GM12878 (cell line): ENCODE measurements around the gene SLC10A1. TPM values are rescaled to one million over a fixed set of nuclear protein-coding genes. Genes with fewer than 3 reads are reported as not detected.
A peak's percentile ranks its signal among the peaks of the same experiment; 100 is the strongest.

Experiments used
- ATF7 ChIP-seq: fragments of 450-650 bp; IDR thresholded peaks from 2 replicates; pipeline ENCODE4 v1.6.1; 2016; ENCODE audit warnings: low read depth, mild to moderate bottlenecking
- CHD4 ChIP-seq: fragments of 200-600 bp; sonication (generic); IDR thresholded peaks from 2 replicates; pipeline ENCODE4 v1.6.1; 2016; ENCODE audit warnings: mild to moderate bottlenecking
- EED ChIP-seq: sonication (generic); IDR thresholded peaks from 2 replicates; pipeline ENCODE4 v1.6.1; 2016; ENCODE audit warnings: antibody characterized with exemption, low read depth
- ESRRA ChIP-seq: IDR thresholded peaks from 2 replicates; pipeline ENCODE4 v1.6.1; 2012; ENCODE audit warnings: mild to moderate bottlenecking, low read length, improper control_type of control experiment
- FOXK2 ChIP-seq: fragments of 450-650 bp; IDR thresholded peaks from 2 replicates; pipeline ENCODE4 v1.6.1; 2017; ENCODE audit warnings: mild to moderate bottlenecking, moderate library complexity
- HDAC2 ChIP-seq: fragments of 200-600 bp; sonication (generic); IDR thresholded peaks from 2 replicates; pipeline ENCODE4 v1.6.1; 2017
- MYC ChIP-seq: IDR thresholded peaks from 2 replicates; pipeline ENCODE4 v1.6.1; 2011; ENCODE audit warnings: mild to moderate bottlenecking, low read length, moderate library complexity, inconsistent platforms; ENCODE audit not compliant: insufficient read depth, insufficient replicate concordance, insufficient read length, severe bottlenecking
- NBN ChIP-seq: fragments of 450-650 bp; IDR thresholded peaks from 2 replicates; pipeline ENCODE4 v1.6.1; 2016
- NR2C2 ChIP-seq: IDR thresholded peaks from 2 replicates; pipeline ENCODE4 v1.6.1; 2011; ENCODE audit warnings: borderline replicate concordance, low read depth; ENCODE audit not compliant: control insufficient read depth, insufficient read length
- POLR2AphosphoS2 ChIP-seq: IDR thresholded peaks from 2 replicates; pipeline ENCODE4 v1.6.1; 2011; ENCODE audit warnings: low read depth, mild to moderate bottlenecking, low read length, improper control_type of control experiment, moderate library complexity
- SIX5 ChIP-seq: IDR thresholded peaks from 2 replicates; pipeline ENCODE4 v1.6.1; 2011; ENCODE audit warnings: mild to moderate bottlenecking, low read depth, low read length, moderate library complexity; ENCODE audit not compliant: severe bottlenecking
- SMAD1 ChIP-seq: fragments of 450-650 bp; IDR thresholded peaks from 2 replicates; pipeline ENCODE4 v1.6.1; 2018; ENCODE audit warnings: mild to moderate bottlenecking, low read depth; ENCODE audit not compliant: partially characterized antibody
- SMARCA5 ChIP-seq: fragments of 450-650 bp; IDR thresholded peaks from 2 replicates; pipeline ENCODE4 v1.6.1; 2017; ENCODE audit warnings: mild to moderate bottlenecking
- SREBF1 ChIP-seq: IDR thresholded peaks from 2 replicates; pipeline ENCODE4 v1.6.1; 2012; ENCODE audit warnings: mild to moderate bottlenecking, low read length
- TCF12 ChIP-seq: IDR thresholded peaks from 2 replicates; pipeline ENCODE4 v1.6.1; 2011; ENCODE audit warnings: low read depth, mild to moderate bottlenecking, low read length
- YBX1 ChIP-seq: fragments of 450-650 bp; IDR thresholded peaks from 2 replicates; pipeline ENCODE4 v1.6.1; 2016; ENCODE audit warnings: antibody characterized with exemption
- ZNF217 ChIP-seq: fragments of 450-650 bp; IDR thresholded peaks from 2 replicates; pipeline ENCODE4 v1.6.1; 2017; ENCODE audit warnings: antibody characterized with exemption, mild to moderate bottlenecking
- ZNF274 ChIP-seq: IDR thresholded peaks from one replicate; pipeline ENCODE4 v1.8.0; 2011; ENCODE audit not compliant: insufficient read length, insufficient read depth
- ZNF384 ChIP-seq: IDR thresholded peaks from 2 replicates; pipeline ENCODE4 v1.6.1; 2012; ENCODE audit warnings: low read depth, mild to moderate bottlenecking, low read length, improper control_type of control experiment, borderline replicate concordance
- polyA plus RNA-seq, 11 experiments: library from polyadenylated mRNA; depleted of rRNA in 4 of 11; unstranded in 6 of 11; stranded (reverse) in 5 of 11; fragments of >200 nt; fragmentation: Nextera tagmentation in 4 of 11; fragmentation: Illumina TruSeq in 1 of 11; extraction: Ambion mirVana in 4 of 11; extraction: Trizol in 1 of 11; gene quantifications; 1 replicate in 1 of 11; 2 replicates in 10 of 11; pipeline versions ENCODE4 v1.2.1 to v1.2.3, GENCODE V29; 2011 to 2016; ENCODE audit warnings: inconsistent platforms in 2 of 11, missing spikeins in 2 of 11, low read depth in 1 of 11
- total RNA-seq, 4 experiments: library from RNA; depleted of rRNA in 3 of 4; stranded (reverse); fragments of >200 nt in 3 of 4; fragmentation: Illumina TruSeq in 1 of 4; extraction: Trizol in 1 of 4; gene quantifications; 2 replicates each; pipeline versions ENCODE4 v1.2.1 to v1.2.3, GENCODE V29; 2013 to 2021
- TF ChIP-seq, protein P1 (sequence below): fragments of 450-650 bp; conservative IDR thresholded peaks from 2 replicates; pipeline ENCODE4 v1.6.1; 2017; ENCODE audit warnings: mild to moderate bottlenecking, moderate library complexity
- TF ChIP-seq, protein P2 (sequence below): IDR thresholded peaks from 2 replicates; pipeline ENCODE4 v1.6.1; 2012; ENCODE audit warnings: improper control_type of control experiment, low read depth, low read length; ENCODE audit not compliant: insufficient replicate concordance
- TF ChIP-seq, protein P3 (sequence below): fragments of 450-650 bp; formaldehyde crosslinking; IDR thresholded peaks from 2 replicates; pipeline ENCODE4 v1.5.0; 2022; ENCODE audit warnings: mild to moderate bottlenecking, missing genetic modification characterization

Gene SLC10A1
- total and polyA plus RNA-seq, 10 of the 15 experiments (the other 5 are each of a cell fraction or from before 2014, with no cell fraction given): 0.15 to 0.16 TPM; not detected in 8

GRCh38 chr14:69767369-69767999 lies 29.6 kb downstream of the SLC10A1 start (continued):
- no peak for TF ChIP-seq SIX5
- TF ChIP-seq ZNF274: no peak
- TF ChIP-seq CHD4: no peak
- TF ChIP-seq, protein P1, sequence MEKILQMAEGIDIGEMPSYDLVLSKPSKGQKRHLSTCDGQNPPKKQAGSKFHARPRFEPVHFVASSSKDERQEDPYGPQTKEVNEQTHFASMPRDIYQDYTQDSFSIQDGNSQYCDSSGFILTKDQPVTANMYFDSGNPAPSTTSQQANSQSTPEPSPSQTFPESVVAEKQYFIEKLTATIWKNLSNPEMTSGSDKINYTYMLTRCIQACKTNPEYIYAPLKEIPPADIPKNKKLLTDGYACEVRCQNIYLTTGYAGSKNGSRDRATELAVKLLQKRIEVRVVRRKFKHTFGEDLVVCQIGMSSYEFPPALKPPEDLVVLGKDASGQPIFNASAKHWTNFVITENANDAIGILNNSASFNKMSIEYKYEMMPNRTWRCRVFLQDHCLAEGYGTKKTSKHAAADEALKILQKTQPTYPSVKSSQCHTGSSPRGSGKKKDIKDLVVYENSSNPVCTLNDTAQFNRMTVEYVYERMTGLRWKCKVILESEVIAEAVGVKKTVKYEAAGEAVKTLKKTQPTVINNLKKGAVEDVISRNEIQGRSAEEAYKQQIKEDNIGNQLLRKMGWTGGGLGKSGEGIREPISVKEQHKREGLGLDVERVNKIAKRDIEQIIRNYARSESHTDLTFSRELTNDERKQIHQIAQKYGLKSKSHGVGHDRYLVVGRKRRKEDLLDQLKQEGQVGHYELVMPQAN: no peak
- no peak for TF ChIP-seq NR2C2
- TF ChIP-seq POLR2AphosphoS2: peak; percentile 88; the same call in 1 of the 2 replicates
- no peak for TF ChIP-seq ZNF384
- TF ChIP-seq HDAC2: no peak
- 0 out of 2 replicates have a peak, but pooled peaks have one; percentile 15 for TF ChIP-seq EED
- TF ChIP-seq, protein P2, sequence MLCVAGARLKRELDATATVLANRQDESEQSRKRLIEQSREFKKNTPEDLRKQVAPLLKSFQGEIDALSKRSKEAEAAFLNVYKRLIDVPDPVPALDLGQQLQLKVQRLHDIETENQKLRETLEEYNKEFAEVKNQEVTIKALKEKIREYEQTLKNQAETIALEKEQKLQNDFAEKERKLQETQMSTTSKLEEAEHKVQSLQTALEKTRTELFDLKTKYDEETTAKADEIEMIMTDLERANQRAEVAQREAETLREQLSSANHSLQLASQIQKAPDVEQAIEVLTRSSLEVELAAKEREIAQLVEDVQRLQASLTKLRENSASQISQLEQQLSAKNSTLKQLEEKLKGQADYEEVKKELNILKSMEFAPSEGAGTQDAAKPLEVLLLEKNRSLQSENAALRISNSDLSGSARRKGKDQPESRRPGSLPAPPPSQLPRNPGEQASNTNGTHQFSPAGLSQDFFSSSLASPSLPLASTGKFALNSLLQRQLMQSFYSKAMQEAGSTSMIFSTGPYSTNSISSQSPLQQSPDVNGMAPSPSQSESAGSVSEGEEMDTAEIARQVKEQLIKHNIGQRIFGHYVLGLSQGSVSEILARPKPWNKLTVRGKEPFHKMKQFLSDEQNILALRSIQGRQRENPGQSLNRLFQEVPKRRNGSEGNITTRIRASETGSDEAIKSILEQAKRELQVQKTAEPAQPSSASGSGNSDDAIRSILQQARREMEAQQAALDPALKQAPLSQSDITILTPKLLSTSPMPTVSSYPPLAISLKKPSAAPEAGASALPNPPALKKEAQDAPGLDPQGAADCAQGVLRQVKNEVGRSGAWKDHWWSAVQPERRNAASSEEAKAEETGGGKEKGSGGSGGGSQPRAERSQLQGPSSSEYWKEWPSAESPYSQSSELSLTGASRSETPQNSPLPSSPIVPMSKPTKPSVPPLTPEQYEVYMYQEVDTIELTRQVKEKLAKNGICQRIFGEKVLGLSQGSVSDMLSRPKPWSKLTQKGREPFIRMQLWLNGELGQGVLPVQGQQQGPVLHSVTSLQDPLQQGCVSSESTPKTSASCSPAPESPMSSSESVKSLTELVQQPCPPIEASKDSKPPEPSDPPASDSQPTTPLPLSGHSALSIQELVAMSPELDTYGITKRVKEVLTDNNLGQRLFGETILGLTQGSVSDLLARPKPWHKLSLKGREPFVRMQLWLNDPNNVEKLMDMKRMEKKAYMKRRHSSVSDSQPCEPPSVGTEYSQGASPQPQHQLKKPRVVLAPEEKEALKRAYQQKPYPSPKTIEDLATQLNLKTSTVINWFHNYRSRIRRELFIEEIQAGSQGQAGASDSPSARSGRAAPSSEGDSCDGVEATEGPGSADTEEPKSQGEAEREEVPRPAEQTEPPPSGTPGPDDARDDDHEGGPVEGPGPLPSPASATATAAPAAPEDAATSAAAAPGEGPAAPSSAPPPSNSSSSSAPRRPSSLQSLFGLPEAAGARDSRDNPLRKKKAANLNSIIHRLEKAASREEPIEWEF: no peak
- no peak for TF ChIP-seq ATF7
- no peak for TF ChIP-seq YBX1
- no peak for TF ChIP-seq SREBF1
- no peak for TF ChIP-seq SMAD1
- 0 out of 2 replicates have a peak, but pooled peaks have one; percentile 17 for TF ChIP-seq ESRRA
- 0 out of 2 replicates have a peak, but pooled peaks have one; percentile 4 for TF ChIP-seq TCF12
- TF ChIP-seq, protein P3, sequence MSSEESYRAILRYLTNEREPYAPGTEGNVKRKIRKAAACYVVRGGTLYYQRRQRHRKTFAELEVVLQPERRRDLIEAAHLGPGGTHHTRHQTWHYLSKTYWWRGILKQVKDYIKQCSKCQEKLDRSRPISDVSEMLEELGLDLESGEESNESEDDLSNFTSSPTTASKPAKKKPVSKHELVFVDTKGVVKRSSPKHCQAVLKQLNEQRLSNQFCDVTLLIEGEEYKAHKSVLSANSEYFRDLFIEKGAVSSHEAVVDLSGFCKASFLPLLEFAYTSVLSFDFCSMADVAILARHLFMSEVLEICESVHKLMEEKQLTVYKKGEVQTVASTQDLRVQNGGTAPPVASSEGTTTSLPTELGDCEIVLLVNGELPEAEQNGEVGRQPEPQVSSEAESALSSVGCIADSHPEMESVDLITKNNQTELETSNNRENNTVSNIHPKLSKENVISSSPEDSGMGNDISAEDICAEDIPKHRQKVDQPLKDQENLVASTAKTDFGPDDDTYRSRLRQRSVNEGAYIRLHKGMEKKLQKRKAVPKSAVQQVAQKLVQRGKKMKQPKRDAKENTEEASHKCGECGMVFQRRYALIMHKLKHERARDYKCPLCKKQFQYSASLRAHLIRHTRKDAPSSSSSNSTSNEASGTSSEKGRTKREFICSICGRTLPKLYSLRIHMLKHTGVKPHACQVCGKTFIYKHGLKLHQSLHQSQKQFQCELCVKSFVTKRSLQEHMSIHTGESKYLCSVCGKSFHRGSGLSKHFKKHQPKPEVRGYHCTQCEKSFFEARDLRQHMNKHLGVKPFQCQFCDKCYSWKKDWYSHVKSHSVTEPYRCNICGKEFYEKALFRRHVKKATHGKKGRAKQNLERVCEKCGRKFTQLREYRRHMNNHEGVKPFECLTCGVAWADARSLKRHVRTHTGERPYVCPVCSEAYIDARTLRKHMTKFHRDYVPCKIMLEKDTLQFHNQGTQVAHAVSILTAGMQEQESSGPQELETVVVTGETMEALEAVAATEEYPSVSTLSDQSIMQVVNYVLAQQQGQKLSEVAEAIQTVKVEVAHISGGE (CRISPR knock-in tag): no peak
- TF ChIP-seq SMARCA5: no peak; the same call in 1 of the 2 replicates
- no peak for TF ChIP-seq ZNF217
- TF ChIP-seq FOXK2: no peak
- TF ChIP-seq NBN: 0 out of 2 replicates have a peak, but pooled peaks have one; percentile 7
- no peak for TF ChIP-seq MYC
